ENCODE measurements around the gene CCDC91. TPM values are rescaled to one million over a fixed set of nuclear protein-coding genes. Genes with fewer than 3 reads are reported as not detected.
"Not testable (repeated sequence)": the region's sequence is repeated elsewhere in the genome, so short reads cannot be mapped to it uniquely, and the experiment has no call there.

The CCDC91 gene
- total RNA-seq, 1 donor from 2014 or later, result 48.5 TPM

- intact Hi-C loops (cut with DNase I), result no loop called here
- DNase-seq (ENCODE audit: low spot score), result no peak
Observed at GRCh38 chr12:28178775-28179174, 11.5 kb upstream of the CCDC91 start.

- intact Hi-C loops (cut with DNase I), result no loop called here
- no peak for DNase-seq (ENCODE audit: low spot score)
Observed at GRCh38 chr12:28180786-28181185, 9.5 kb upstream of the CCDC91 start.

GRCh38 chr12:28184375-28184774 is 5.9 kb upstream of the CCDC91 start:
- intact Hi-C loops (cut with DNase I), result no loop called here
- DNase-seq (ENCODE audit: low spot score), result no peak

GRCh38 chr12:28186500-28186899 is 3.8 kb upstream of the CCDC91 start:
- intact Hi-C loops (cut with DNase I), result no loop called here
- DNase-seq (ENCODE audit: low spot score), result no peak

GRCh38 chr12:28189784-28190320 is 404 bp upstream of the CCDC91 start:
- intact Hi-C loops (cut with DNase I), result no loop called here
- no peak for DNase-seq (ENCODE audit: low spot score)

GRCh38 chr12:28191051-28192048 is 1.1 kb downstream of the CCDC91 start:
- intact Hi-C loops (cut with DNase I), result no loop called here
- no peak for DNase-seq (ENCODE audit: low spot score)

GRCh38 chr12:28192125-28192524 is 1.9 kb downstream of the CCDC91 start:
- no peak for DNase-seq (ENCODE audit: low spot score)
- intact Hi-C loops (cut with DNase I), result no loop called here

- intact Hi-C loops (cut with DNase I); DNase-seq (ENCODE audit: low spot score): not testable (repeated sequence)
Observed at GRCh38 chr12:28194621-28195020, 4.4 kb downstream of the CCDC91 start.

- intact Hi-C loops (cut with DNase I); DNase-seq (ENCODE audit: low spot score): not testable (repeated sequence)
Observed at GRCh38 chr12:28201136-28201535, 10.9 kb downstream of the CCDC91 start.

- no peak for DNase-seq (ENCODE audit: low spot score)
- intact Hi-C loops (cut with DNase I), result no loop called here
Observed at GRCh38 chr12:28202374-28203130, 12.3 kb downstream of the CCDC91 start.

GRCh38 chr12:28209782-28210181 is 19.5 kb downstream of the CCDC91 start:
- DNase-seq (ENCODE audit: low spot score), result no peak
- intact Hi-C loops (cut with DNase I), result no loop called here

- intact Hi-C loops (cut with DNase I), result no loop called here
Observed at GRCh38 chr12:28212182-28212581, 21.9 kb downstream of the CCDC91 start.

GRCh38 chr12:28215021-28215420 is 24.8 kb downstream of the CCDC91 start:
- DNase-seq (ENCODE audit: low spot score), result no peak
- intact Hi-C loops (cut with DNase I), result no loop called here

More at GRCh38 chr12:28212182-28212581, 21.9 kb downstream of the CCDC91 start:
- no peak for DNase-seq (ENCODE audit: low spot score)

- intact Hi-C loops (cut with DNase I), result no loop called here
- DNase-seq (ENCODE audit: low spot score), result no peak
Observed at GRCh38 chr12:28216016-28216415, 25.8 kb downstream of the CCDC91 start.

- intact Hi-C loops (cut with DNase I), result no loop called here
- DNase-seq (ENCODE audit: low spot score), result no peak
Observed at GRCh38 chr12:28217805-28218204, 27.5 kb downstream of the CCDC91 start.

GRCh38 chr12:28218875-28219274 is 28.6 kb downstream of the CCDC91 start:
- intact Hi-C loops (cut with DNase I), result no loop called here

GRCh38 chr12:28219827-28220226 is 29.6 kb downstream of the CCDC91 start:
- intact Hi-C loops (cut with DNase I), result no loop called here
- no peak for DNase-seq (ENCODE audit: low spot score)

More at GRCh38 chr12:28218875-28219274, 28.6 kb downstream of the CCDC91 start:
- no peak for DNase-seq (ENCODE audit: low spot score)

GRCh38 chr12:28222081-28222700 is 31.9 kb downstream of the CCDC91 start:
- intact Hi-C loops (cut with DNase I), result no loop called here
- DNase-seq (ENCODE audit: low spot score), result no peak

GRCh38 chr12:28223025-28223554 is 32.8 kb downstream of the CCDC91 start:
- intact Hi-C loops (cut with DNase I), result no loop called here
- DNase-seq (ENCODE audit: low spot score), result no peak
